HG03139 (cell line): ENCODE results near the gene C1orf105.

Experiments used
- ATAC-seq: cut with Tn5 transposase; IDR thresholded peaks from one replicate; pipeline ENCODE4 v1.9.1; 2021; ENCODE audit not compliant: unreplicated experiment

C1orf105 gene

DNA sequence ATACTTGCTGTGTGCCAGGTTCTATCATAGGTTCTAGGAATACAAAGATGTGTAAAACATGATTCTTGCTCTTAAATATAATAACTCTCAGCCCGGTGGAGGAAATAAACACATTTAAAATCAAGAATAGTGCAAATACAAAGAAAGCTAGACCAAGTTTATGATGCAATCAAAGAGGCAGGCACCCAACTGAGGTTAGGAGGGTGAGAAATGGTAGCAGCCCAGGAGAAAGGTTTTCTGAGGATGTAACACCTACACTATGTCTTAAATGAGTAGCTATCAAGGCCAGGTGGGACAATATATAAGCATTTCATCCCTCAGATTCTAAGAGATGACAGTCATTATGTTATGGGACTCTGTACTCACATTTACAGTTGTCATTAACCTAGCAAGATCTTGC is 33.1 kb downstream of the C1orf105 start:
- no peak for ATAC-seq

DNA sequence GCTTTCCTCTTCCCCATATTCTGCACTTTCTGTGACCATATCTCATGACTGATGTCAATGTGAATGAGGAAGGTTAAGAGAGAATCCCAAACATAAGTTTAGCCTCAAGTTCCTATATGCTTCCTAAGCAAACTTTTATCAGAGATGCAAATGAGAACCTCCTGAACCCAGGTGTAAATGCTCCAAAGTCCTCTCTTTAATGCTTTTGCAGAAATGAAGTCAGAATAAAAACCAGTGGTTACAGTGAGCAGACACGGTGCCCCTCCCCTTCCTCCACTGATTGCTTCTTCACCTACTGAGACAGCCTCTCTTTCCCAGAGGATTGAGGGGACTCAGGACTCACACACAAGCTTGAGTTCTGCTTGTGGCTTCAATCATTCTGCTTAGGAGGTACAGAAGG is 35.0 kb downstream of the C1orf105 start:
- no peak for ATAC-seq

DNA sequence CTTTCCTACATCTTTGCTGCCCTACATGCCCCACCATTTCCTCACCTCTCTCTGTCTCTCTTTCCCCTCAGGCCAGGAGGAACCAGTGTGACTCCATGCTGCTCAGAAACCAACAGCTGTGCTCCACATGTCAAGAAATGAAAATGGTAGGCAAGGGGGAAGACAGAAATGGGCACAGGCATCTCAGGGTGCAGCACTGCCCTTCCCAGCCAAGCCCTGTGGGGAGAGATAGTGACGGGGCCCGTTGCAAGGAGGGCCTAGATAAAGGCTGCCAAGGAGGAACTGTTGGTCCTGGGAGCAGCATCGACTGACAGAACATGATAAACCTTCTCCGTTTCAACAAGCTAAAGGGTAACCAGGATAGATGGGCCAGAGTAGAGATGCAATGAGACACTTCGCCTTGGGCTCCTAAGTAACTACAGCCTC is 35.9 kb downstream of the C1orf105 start:
- no peak for ATAC-seq

DNA sequence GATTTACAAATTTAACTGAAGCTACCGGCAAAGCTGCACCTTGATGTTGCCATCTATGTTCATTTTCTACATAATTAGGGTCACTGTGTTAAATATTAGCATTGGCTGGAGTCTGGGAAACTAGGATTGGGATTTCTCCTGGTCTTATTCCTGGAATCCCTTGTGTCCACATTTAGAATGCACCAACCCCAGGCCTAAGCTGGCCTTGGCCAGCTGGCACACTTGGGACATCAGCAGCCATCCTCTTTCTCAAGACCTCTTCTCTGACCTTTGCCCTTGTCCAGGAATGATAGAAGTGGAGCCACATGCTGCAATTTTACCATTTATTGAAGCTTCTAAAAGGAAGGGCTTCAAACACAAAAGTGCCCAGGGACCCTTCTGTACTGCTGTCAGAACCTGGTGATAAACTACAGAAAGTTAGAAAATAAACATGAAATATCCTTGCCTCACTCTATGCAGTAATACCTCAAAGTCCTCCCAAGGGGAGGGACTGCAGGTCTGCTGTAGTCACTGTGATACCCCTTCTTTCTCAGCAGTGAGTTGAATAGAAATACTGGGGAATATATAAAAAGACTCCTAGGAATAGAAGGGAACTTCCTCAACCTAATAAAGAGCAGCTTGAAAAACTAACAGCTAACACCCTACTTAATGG is 37.1 kb downstream of the C1orf105 start:
- ATAC-seq: no peak

- ATAC-seq: no peak
Observed at GRCh38 chr1:172460177-172460576, 39.7 kb downstream of the C1orf105 start.

GRCh38 chr1:172460887-172461315 is 40.4 kb downstream of the C1orf105 start:
- no peak for ATAC-seq

GRCh38 chr1:172465617-172466016 is 45.1 kb downstream of the C1orf105 start:
- ATAC-seq: no peak

DNA sequence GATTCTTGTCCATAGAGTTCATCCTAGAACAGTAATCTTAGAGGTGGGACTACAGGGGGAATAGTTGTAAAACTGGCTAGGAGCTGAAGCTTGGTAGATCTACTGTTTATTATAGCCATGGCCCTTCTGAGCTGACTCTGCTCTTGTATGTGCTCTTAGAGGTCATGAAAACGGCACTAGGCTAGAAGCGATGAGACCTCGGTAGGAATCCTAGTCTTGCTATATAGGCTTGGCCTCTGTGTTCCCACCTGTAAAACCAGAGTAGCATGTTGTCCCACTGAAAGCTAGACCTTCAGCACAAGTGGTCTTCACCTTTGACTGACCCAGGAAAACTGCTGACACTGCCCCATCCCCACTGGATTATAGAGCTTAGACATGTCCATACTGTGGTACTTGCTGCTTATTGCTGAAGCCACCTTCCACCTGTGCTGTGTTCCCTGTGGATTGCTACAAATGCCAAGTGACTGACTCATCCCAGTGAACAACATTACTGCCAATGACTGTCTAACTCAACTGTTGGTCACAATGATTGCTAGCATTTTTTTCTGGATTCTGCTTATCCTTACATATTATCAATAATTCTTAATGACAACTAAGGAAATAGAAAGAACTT is 46.4 kb downstream of the C1orf105 start:
- no peak for ATAC-seq

GRCh38 chr1:172467446-172467845 is 47.0 kb downstream of the C1orf105 start:
- ATAC-seq: no peak

GRCh38 chr1:172468296-172468695 is 47.8 kb downstream of the C1orf105 start:
- no peak for ATAC-seq

DNA sequence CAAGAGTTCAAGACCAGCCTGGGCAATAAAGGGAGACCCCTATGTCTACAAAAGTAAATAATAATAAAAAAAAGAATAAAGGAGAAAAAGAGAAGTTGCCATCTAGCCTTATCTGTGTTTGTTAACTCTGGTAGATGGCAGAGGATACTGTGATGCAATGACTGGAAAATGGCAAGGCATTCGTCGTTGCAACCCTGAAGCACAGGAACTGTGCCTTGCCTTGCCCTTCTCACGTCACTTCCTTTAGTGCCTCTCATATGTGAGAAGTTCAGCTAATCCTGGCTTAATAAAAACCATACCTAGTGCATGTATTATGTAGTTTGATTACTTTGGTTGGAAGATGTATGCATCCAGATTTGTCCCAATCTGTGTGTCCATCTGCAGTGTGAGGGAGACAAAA is 49.2 kb downstream of the C1orf105 start:
- no peak for ATAC-seq

GRCh38 chr1:172470149-172470548 is 49.7 kb downstream of the C1orf105 start:
- ATAC-seq: no peak

- ATAC-seq: no peak
Observed at GRCh38 chr1:172471666-172472065, 51.2 kb downstream of the C1orf105 start.

- ATAC-seq: no peak
Observed at GRCh38 chr1:172472495-172472894, 52.0 kb downstream of the C1orf105 start.

DNA sequence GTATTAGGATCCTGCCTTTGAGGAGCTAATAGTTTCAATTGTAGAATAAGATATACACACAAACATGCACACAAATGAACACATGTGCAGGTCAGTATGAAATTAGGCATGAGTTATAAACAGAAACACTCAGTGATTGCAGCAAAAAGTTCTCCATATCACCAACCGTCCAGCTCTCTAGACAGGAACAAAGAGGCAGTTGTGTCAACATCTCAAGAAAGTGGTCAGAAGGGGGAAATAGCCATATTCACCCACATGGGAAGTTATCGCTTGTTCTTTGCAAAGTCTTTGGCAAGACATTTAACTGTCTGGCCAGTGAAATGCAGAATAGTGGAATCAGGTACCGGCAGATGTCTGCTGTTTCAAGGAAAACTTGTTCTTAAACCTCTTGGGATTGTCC is 52.8 kb downstream of the C1orf105 start:
- no peak for ATAC-seq

- no peak for ATAC-seq
Observed at GRCh38 chr1:172473842-172474241, 53.4 kb downstream of the C1orf105 start.

GRCh38 chr1:172476218-172476811 is 55.8 kb downstream of the C1orf105 start:
- no peak for ATAC-seq

DNA sequence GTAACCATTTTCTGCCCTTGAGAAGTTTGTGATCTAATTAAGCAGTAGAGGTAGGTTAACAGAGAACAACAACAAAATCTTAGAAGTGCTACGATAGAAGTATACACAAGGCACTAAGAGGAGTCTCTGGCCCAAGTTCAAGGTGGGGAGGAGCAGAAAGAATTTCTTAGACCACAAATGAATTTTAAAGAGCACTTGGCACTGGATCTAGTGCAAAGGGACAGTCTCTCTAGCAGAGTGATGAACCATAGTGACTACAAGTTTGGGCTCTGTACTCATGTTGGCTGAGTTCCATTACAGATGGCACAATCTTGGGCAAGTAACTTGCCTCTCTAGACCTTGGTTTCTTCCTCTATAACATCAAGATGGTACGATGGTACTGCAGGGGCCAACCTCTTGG is 56.7 kb downstream of the C1orf105 start:
- ATAC-seq: no peak

DNA sequence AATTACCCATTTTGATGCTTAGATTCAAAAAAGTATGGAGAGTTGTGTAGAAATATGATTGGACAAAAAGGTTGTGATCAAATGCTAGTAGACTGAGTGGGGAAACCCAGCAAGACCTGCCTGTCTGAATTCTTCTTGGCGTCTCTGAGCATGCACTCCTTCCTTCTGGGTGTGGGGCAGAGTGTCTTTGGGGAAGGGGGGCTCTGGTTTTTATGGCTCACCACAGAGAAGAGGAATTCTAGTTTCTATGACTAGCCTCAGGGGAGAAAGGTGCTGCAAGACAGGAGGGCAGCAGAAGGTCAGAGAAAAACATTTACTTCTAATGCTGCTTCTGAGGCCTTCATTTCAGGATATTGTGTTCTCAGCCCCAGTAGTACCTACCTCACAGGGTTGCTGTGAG is 57.3 kb downstream of the C1orf105 start:
- no peak for ATAC-seq

DNA sequence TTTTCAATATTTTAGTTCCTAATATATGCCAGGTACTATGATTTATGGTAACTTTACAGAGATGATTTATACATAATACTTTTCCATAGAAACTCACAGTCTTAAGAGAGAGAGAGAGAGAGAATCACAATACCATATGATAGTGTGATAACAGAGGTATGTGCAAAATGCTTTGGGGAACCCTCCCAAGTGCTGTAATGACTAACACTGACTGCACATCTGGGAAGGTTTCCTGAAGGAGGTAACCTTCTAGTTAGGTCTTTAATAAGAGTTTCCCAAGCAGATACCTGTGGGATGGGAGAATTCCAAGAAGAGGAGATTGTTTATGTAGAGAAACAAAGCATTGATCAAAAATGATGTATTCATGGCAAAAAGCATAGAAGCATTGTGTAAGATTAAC is 58.0 kb downstream of the C1orf105 start:
- ATAC-seq: no peak

- no peak for ATAC-seq
Observed at GRCh38 chr1:172480431-172480830, 59.9 kb downstream of the C1orf105 start.

DNA sequence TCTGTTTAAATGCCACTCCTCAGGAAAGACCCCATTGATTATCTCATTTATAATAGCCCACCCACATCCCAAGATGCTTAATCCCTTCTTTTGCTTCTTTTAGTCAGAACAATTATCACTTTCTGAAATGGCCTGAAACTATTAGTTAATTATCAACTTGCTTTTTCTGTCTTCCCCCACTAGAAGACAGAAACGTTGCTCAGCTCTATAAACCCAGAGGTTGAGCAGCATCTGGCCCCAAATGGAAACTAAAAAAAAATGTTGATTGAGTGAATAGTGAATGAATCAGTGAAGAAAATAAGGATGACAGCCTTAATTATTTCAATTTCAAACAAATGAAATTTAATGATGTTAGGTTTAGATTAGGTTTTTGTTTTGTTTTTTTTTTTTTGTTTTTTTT is 61.6 kb downstream of the C1orf105 start:
- ATAC-seq: no peak

DNA sequence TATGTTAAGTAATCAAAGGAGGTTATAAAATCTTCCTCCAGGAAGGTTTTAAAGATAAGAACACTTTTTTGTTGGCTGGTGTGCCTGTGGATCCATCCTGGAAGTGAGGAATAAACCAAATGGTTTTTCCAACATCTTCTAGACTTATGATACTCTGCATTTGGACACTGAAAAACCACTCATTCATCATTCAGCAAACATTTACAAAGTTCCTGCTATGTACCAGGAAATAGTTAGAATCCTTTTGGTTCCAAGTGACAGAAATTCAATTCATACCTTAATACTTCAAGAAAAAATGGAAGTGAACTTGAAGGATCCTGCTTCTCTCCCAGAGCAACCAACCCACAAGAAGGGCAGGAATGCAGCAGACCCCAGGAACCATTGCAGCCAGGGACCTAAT is 63.0 kb downstream of the C1orf105 start:
- ATAC-seq: no peak
